Uterus (tissue), 4 donors: ENCODE measurements around the gene GPRC5C. TPM values are rescaled to one million over a fixed set of nuclear protein-coding genes. Genes with fewer than 3 reads are reported as not detected.
"Not testable (repeated sequence)": the region's sequence is repeated elsewhere in the genome, so short reads cannot be mapped to it uniquely, and the experiment has no call there.

Experiments used
- DNase-seq, 2 donors: peaks; one replicate each; pipeline ENCODE4 v3.0.0-alpha.2; 2019 to 2020
- H3K27ac ChIP-seq, 2 donors: fragments of 200-600 bp; sonication (generic); 1 replicate in 1 of 2; 2 replicates in 1 of 2; pipeline ENCODE4 v1.5.1; 2016 to 2018
- H3K27me3 ChIP-seq, 2 donors: fragments of 200-600 bp; sonication (generic); one replicate each; pipeline ENCODE4 v1.5.1; 2018 to 2019; ENCODE audit warnings: control low read depth in 1 of 2
- H3K36me3 ChIP-seq, 2 donors: fragments of 200-600 bp; sonication (generic); one replicate each; pipeline ENCODE4 v1.5.1; 2019; ENCODE audit warnings: control low read depth in 1 of 2
- H3K4me1 ChIP-seq, 2 donors: fragments of 200-600 bp; sonication (generic); one replicate each; pipeline ENCODE4 v1.5.1; 2018 to 2019; ENCODE audit warnings: control low read depth in 1 of 2
- H3K4me3 ChIP-seq, 2 donors: fragments of 200-600 bp; sonication (generic); 1 replicate in 1 of 2; 2 replicates in 1 of 2; pipeline ENCODE4 v1.5.1; 2018 to 2019; ENCODE audit warnings: mild to moderate bottlenecking in 1 of 2
- H3K9me3 ChIP-seq, 2 donors: fragments of 200-600 bp; sonication (generic); one replicate each; pipeline ENCODE4 v1.5.1; 2019; ENCODE audit warnings: control low read depth in 1 of 2
- CTCF ChIP-seq, 4 experiments: fragments of 200-600 bp in 2 of 4; fragments of 450-650 bp in 2 of 4; sonication (generic) in 2 of 4; IDR thresholded peaks; one replicate each; pipeline ENCODE4 v1.5.1; 2016 to 2019; ENCODE audit warnings: antibody characterized with exemption in 4 of 4, mild to moderate bottlenecking in 2 of 4, moderate library complexity in 1 of 4
- POLR2A ChIP-seq, 2 donors: fragments of 450-650 bp; IDR thresholded peaks; one replicate each; pipeline ENCODE4 v1.6.1; 2016; ENCODE audit warnings: antibody characterized with exemption in 2 of 2, mild to moderate bottlenecking in 1 of 2, moderate library complexity in 1 of 2
- intact Hi-C: fragments of 100-400 bp; cut with DNase I; formaldehyde crosslinking; loops from one replicate; pipeline ENCODE4 v1.15.1; 2023; ENCODE audit warnings: low total_unique reads
- total RNA-seq, 4 donors: library from RNA; depleted of rRNA in 3 of 4; stranded (reverse); fragments of >200 nt in 3 of 4; gene quantifications; one replicate each; pipeline versions ENCODE4 v1.1.0 to v1.2.4, GENCODE V29; 2014 to 2023
- donor health status: DM: yes; HTN: yes; CAD: no.

The GPRC5C gene
- total RNA-seq, 4 donors from 2014 or later = 2.8 to 56.8 (median 27.6) TPM

GRCh38 chr17:74396567-74396966 lies 35.3 kb upstream of the GPRC5C start:
- DNase-seq = no peak
- TF ChIP-seq CTCF (IDR thresholded peaks at IDR 0.05) (no peak), POLR2A (IDR thresholded peaks at IDR 0.05) (no peak)
- Histone ChIP-seq H3K4me3 (no peak overlapping the region), H3K27me3 (no peaks in the 10 kb centered on the region), H3K27ac (no peak overlapping the region), H3K4me1 (no peaks in the 10 kb centered on the region), H3K36me3 (no peaks in the 10 kb centered on the region), H3K9me3 (no peaks in the 10 kb centered on the region)
- intact Hi-C loops = no loop called here

DNA sequence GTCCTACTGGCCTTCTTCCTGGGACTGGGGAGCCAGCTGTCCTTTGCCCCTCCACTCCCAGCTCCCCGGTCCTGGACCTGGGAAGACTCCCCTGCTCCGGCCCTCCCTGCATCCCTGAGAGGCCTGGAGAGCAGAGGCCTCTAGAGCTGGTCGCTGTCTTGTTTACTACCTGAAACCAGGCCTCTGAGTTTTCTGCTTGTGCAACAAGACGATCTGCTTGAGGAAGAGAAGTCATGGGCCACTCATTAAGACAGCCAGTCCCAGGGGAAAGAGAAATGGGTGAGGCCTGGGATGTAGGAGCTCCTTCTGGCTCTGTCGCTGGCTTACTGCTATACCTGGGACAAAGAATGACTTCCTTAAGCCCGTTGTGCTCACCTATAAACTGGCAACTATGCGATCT lies 29.8 kb upstream of the GPRC5C start:
- Histone ChIP-seq H3K4me3 (no peak overlapping the region), H3K36me3 (no peaks in the 10 kb centered on the region), H3K9me3 (no peaks in the 10 kb centered on the region), H3K4me1 (no peaks in the 10 kb centered on the region), H3K27me3 (no peaks in the 10 kb centered on the region), H3K27ac (no peak overlapping the region)
- intact Hi-C loops = no loop called here
- TF ChIP-seq CTCF (IDR thresholded peaks at IDR 0.05) = no peak
- TF ChIP-seq POLR2A (IDR thresholded peaks at IDR 0.05) = no peak
- no peak for DNase-seq

GRCh38 chr17:74403512-74404137 lies 28.3 kb upstream of the GPRC5C start:
- TF ChIP-seq CTCF (IDR thresholded peaks at IDR 0.05) (no peak), POLR2A (IDR thresholded peaks at IDR 0.05) (no peak)
- no peaks in the 10 kb centered on the region for H3K9me3 ChIP-seq
- intact Hi-C loops = no loop called here
- H3K4me1 ChIP-seq = no peaks in the 10 kb centered on the region
- H3K27me3 ChIP-seq = no peaks in the 10 kb centered on the region
- no peak overlapping the region for H3K4me3 ChIP-seq
- no peak for DNase-seq
- H3K36me3 ChIP-seq = no peaks in the 10 kb centered on the region
- no peak overlapping the region for H3K27ac ChIP-seq

- no peak overlapping the region for H3K4me3 ChIP-seq
- no peaks in the 10 kb centered on the region for H3K36me3 ChIP-seq
- H3K9me3 ChIP-seq = no peaks in the 10 kb centered on the region
- DNase-seq = no peak
- no peak overlapping the region for H3K27ac ChIP-seq
- H3K4me1 ChIP-seq = no peaks in the 10 kb centered on the region
- H3K27me3 ChIP-seq = no peaks in the 10 kb centered on the region
- no peak for TF ChIP-seq POLR2A (IDR thresholded peaks at IDR 0.05)
- no peak for TF ChIP-seq CTCF (IDR thresholded peaks at IDR 0.05)
- intact Hi-C loops = no loop called here
Measured at GRCh38 chr17:74404218-74404617, 27.7 kb upstream of the GPRC5C start.

DNA sequence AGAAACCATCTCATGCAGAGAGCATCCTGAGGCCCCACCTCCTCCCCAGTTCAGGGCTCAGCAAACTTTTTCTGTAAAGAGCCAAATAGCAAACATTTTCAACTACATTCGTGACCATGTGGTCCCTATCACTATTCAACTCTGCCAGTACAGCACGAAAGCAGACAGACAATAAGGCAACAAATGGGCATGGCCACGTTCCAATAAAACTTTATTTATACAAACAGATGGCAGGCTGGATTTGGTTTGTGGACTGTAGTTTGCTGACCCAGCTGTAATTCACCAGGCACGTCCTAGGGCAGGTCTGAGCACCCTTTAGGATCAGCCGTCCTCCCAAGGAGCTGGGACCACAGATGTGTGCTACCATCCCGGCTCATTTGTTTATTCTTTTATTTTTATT lies 27.1 kb upstream of the GPRC5C start:
- Histone ChIP-seq H3K4me3 (no peak overlapping the region), H3K36me3 (no peaks in the 10 kb centered on the region), H3K27me3 (no peaks in the 10 kb centered on the region), H3K27ac (no peak overlapping the region), H3K9me3 (no peaks in the 10 kb centered on the region), H3K4me1 (no peaks in the 10 kb centered on the region)
- no peak for TF ChIP-seq CTCF (IDR thresholded peaks at IDR 0.05)
- DNase-seq = no peak
- intact Hi-C loops = no loop called here

DNA sequence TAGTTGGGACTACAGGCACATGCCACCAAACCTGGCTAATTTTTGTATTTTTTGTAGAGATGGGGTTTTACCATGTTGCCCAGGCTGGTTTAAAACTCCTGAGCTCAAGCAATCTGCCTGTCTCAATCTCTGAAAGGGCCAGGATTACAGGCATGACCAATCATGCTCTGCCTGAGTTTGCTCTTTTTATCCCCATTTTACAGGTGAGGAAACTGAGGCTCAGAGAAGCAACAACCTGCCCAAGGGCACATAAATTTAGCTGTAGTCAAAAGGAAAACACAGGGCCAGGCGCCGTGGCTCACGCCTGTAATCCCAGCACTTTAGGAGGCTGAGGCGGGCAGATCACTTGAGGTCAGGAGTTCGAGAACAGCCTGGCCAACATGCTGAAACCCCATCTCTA lies 26.6 kb upstream of the GPRC5C start:
- H3K27ac ChIP-seq, DNase-seq, H3K27me3 ChIP-seq, H3K4me1 ChIP-seq, H3K36me3 ChIP-seq, H3K4me3 ChIP-seq, intact Hi-C loops, H3K9me3 ChIP-seq: not testable (repeated sequence)
